Thoracic aorta (tissue), 2 donors: Measurements from ENCODE around the gene DMTF1. TPM values are rescaled to one million over a fixed set of nuclear protein-coding genes. Genes with fewer than 3 reads are reported as not detected.

Experiments used
- ATAC-seq: fragments of 150-250 bp; one replicate; pipeline ENCODE4 v1.8.0; 2017; ENCODE audit warnings: low read depth; ENCODE audit not compliant: insufficient number of reproducible peaks, low FRiP score
- DNase-seq: peaks from one replicate; pipeline ENCODE4 v3.0.0-alpha.2; 2020; ENCODE audit warnings: low spot score
- H3K27ac ChIP-seq, 2 donors: fragments of 200-600 bp; sonication (generic); 1 replicate in 1 of 2; 2 replicates in 1 of 2; pipeline ENCODE4 v1.5.1; 2016; ENCODE audit warnings: mild to moderate bottlenecking in 2 of 2, moderate library complexity in 2 of 2
- H3K27me3 ChIP-seq: fragments of 200-600 bp; sonication (generic); replicated peaks from 2 replicates; pipeline ENCODE4 v1.6.0; 2016; ENCODE audit warnings: mild to moderate bottlenecking; ENCODE audit not compliant: insufficient read depth
- H3K36me3 ChIP-seq: fragments of 200-600 bp; sonication (generic); one replicate; pipeline ENCODE4 v1.5.1; 2016
- H3K4me1 ChIP-seq, 2 donors: fragments of 200-600 bp; sonication (generic); 1 replicate in 1 of 2; 2 replicates in 1 of 2; pipeline versions ENCODE4 v1.5.1 to v1.6.0; 2016; ENCODE audit warnings: low read depth in 2 of 2, mild to moderate bottlenecking in 1 of 2; ENCODE audit not compliant: control insufficient read depth in 1 of 2
- H3K4me3 ChIP-seq: fragments of 200-600 bp; sonication (generic); 2 replicates; pipeline ENCODE4 v1.5.1; 2016; ENCODE audit warnings: mild to moderate bottlenecking
- H3K9me3 ChIP-seq: fragments of 200-600 bp; sonication (generic); 2 replicates; pipeline ENCODE4 v1.5.1; 2016
- total RNA-seq, 2 donors: library from RNA; depleted of rRNA; stranded (reverse); fragments of >200 nt; gene quantifications; one replicate each; pipeline versions ENCODE4 v1.1.0 to v1.2.3, GENCODE V29; 2016
- TF ChIP-seq, protein P1 (sequence below): fragments of 200-600 bp; sonication (generic); IDR thresholded peaks from one replicate; pipeline ENCODE4 v1.5.1; 2019; ENCODE audit warnings: antibody characterized with exemption

DMTF1 gene, protein sequence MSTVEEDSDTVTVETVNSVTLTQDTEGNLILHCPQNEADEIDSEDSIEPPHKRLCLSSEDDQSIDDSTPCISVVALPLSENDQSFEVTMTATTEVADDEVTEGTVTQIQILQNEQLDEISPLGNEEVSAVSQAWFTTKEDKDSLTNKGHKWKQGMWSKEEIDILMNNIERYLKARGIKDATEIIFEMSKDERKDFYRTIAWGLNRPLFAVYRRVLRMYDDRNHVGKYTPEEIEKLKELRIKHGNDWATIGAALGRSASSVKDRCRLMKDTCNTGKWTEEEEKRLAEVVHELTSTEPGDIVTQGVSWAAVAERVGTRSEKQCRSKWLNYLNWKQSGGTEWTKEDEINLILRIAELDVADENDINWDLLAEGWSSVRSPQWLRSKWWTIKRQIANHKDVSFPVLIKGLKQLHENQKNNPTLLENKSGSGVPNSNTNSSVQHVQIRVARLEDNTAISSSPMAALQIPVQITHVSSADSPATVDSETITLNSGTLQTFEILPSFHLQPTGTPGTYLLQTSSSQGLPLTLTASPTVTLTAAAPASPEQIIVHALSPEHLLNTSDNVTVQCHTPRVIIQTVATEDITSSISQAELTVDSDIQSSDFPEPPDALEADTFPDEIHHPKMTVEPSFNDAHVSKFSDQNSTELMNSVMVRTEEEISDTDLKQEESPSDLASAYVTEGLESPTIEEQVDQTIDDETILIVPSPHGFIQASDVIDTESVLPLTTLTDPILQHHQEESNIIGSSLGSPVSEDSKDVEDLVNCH
- 100 to 1,000 TPM; 108 to 172 TPM for total RNA-seq

DNA sequence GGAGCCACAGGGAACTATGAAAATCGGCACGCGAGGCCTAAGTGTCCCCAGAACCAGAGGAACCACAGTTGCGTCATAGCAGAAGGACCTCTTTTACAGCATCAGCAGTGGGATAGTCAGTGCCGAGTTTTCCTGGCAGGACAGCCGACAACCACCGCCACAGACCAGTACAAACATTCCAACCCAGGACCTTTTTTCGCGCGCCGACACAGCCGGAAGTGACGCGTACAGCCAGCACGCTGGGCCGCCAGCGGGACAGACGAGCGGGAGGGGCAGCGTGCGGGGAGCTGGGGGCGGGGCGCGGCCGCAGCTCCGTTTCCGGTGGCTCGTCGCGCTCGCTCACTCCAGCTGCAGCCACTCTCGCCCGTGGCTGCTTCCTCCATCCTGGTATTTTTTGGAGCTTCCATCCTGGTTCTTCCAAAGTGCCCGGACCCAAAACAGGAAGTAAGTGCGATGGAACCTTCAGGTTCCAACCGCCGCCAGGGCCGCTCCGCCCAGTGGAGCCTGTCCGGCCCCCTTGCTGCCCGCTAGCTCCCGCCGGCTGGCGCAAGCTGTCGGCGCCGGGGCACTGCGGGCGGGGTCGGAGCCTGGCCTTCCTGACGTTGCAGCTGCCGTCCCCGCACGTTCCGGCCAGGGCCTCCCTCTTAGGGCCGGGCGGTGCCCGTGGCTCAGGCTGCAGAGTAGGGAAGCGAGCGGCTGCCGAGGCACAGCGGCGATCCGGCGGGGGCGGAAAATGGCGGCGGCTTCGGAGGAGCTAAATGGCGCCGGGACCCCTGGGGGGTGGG is at the start of gene DMTF1:
Gene DMTF1, plus strand, starts transcription at position 342 of the 785 bp plus-strand sequence. CDS start 12,489 bp downstream, outside the sequence.
- Histone ChIP-seq H3K4me3 (peak within 1 kb of the TSS; percentile 89), H3K27ac (peak within 1 kb of the TSS; percentile 98), H3K9me3 (no peaks in the 10 kb centered on the region), H3K4me1 (peaks cover 30 to 40% of the 10 kb centered on the region in 2 donors), H3K36me3 (no peaks in the 10 kb centered on the region), H3K27me3 (no peaks in the 10 kb centered on the region)
- DNase-seq (peak; percentile 87), ATAC-seq (peak; percentile 94)
- TF ChIP-seq, protein P1, sequence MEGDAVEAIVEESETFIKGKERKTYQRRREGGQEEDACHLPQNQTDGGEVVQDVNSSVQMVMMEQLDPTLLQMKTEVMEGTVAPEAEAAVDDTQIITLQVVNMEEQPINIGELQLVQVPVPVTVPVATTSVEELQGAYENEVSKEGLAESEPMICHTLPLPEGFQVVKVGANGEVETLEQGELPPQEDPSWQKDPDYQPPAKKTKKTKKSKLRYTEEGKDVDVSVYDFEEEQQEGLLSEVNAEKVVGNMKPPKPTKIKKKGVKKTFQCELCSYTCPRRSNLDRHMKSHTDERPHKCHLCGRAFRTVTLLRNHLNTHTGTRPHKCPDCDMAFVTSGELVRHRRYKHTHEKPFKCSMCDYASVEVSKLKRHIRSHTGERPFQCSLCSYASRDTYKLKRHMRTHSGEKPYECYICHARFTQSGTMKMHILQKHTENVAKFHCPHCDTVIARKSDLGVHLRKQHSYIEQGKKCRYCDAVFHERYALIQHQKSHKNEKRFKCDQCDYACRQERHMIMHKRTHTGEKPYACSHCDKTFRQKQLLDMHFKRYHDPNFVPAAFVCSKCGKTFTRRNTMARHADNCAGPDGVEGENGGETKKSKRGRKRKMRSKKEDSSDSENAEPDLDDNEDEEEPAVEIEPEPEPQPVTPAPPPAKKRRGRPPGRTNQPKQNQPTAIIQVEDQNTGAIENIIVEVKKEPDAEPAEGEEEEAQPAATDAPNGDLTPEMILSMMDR = no peak

DNA sequence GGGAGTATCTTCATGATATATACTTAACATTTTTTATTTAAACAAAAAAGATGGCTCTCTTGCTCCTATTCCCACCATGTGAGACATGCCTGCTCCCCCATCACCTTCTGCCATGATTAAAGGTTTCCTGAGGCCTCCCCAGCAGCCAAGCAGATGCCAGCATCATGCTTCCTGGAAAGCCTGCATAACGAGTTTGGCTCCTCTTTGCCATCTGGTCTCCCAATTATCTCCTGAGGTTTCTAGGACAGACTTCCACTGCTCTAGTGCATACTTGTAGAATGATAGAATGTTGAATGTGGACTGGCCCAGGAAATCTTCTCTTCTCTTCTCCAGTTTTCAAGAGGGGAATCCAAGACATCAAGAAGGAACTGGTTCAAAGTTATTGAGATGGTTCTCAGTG is 46.9 kb upstream of the DMTF1 start:
- no peak overlapping the region for H3K4me3 ChIP-seq
- H3K27ac ChIP-seq = no peak overlapping the region
- no peaks in the 10 kb centered on the region for H3K4me1 ChIP-seq
- H3K27me3 ChIP-seq = no peaks in the 10 kb centered on the region
- no peaks in the 10 kb centered on the region for H3K9me3 ChIP-seq
- ATAC-seq = no peak
- DNase-seq = no peak
- TF ChIP-seq, protein P1 = no peak
- no peaks in the 10 kb centered on the region for H3K36me3 ChIP-seq

DNA sequence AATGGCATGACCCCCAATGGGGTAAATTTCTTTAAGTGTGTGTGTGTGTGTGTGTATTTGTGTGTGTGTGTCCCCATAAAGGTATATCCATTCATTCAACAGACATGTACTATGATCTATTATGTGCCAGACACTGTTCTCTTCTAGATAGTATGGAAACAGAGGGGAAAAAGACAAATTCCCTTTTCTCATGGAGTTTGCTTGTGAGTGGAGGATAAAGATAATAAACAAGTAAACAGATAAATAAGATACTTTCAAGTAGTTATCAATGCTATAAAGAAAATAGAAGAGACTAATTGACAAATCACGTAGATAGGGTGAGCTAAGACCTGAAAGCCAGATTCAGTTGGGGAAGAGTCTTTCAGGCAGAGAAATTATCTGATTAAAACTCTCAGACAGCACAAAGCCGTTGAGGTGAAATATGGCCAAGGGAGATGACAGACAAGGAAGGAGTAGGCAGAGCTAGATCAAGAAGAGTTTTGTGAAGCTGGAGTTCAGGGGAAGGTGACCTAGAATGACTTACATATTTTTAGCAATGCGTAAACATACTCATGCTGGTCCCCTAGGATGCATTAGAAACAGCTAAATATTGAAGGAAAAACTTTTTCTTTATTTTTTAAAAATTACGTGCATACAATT is 45.2 kb upstream of the DMTF1 start:
- no peak for ATAC-seq
- TF ChIP-seq, protein P1 = no peak
- no peak overlapping the region for H3K27ac ChIP-seq

DNA sequence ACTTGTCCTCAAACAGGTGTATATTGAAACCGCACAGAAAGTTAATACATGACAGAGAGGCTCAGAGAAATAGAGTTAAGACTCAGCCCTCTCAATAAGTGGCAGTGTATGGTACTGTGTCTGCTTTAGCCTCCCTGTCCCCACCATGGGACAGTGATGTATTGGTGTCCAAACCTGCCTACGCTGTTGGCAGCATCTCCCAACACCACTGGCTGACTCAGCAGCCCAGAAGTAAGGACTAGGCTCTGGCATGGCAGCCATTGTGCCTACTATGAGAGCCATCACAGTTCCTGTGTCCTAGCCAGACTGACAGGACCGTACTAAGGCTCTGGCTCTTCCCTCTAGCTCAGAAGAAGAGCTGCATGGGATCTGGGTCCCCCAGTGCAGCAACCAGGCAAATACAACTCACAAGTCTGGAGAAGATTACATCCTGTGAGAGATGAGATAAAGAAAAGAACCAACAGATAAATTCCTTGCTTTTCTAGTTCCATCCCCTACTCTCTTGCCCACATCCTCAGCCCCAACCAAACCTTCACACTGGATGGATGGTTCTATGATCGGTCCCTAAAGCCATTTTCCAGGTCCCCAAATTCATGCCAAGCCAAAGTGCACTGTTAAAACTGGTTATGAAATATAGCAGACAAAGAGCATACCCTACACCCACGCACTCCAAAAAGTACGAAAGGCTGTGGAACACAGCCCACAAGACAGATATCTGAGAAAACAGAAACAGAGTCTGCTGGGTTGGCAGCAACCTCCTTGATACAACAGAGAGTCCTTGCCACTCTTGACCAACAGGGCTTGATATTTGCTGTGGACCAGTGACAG is 44.1 kb upstream of the DMTF1 start:
- no peak for DNase-seq
- no peaks in the 10 kb centered on the region for H3K9me3 ChIP-seq
- no peak overlapping the region for H3K4me3 ChIP-seq
- H3K36me3 ChIP-seq = no peaks in the 10 kb centered on the region
- no peak for ATAC-seq
- no peaks in the 10 kb centered on the region for H3K4me1 ChIP-seq
- TF ChIP-seq, protein P1 = no peak
- no peak overlapping the region for H3K27ac ChIP-seq
- H3K27me3 ChIP-seq = no peaks in the 10 kb centered on the region

More for the DNA sequence above, 45.2 kb upstream of the DMTF1 start:
- H3K9me3 ChIP-seq = no peaks in the 10 kb centered on the region
- no peak overlapping the region for H3K4me3 ChIP-seq
- H3K4me1 ChIP-seq = no peaks in the 10 kb centered on the region
- no peaks in the 10 kb centered on the region for H3K27me3 ChIP-seq
- DNase-seq = no peak
- H3K36me3 ChIP-seq = no peaks in the 10 kb centered on the region
